Liver (tissue), 3 donors: Measurements from ENCODE around the gene KLF18.

ENCODE experiments used
- CTCF ChIP-seq: fragments of 150-350 bp; IDR thresholded peaks from 2 replicates; pipeline ENCODE4 v1.5.1; 2017; ENCODE audit warnings: improper control_type of control experiment, low read depth, low read length; ENCODE audit not compliant: missing input control
- FOXA1 ChIP-seq: IDR thresholded peaks from 2 replicates; pipeline ENCODE4 v1.6.1; 2016; ENCODE audit warnings: antibody characterized with exemption
- GABPA ChIP-seq, 2 donors: IDR thresholded peaks in 1 of 2; conservative IDR thresholded peaks in 1 of 2; 2 replicates each; pipeline ENCODE4 v1.6.1; 2016; ENCODE audit warnings: antibody characterized with exemption in 2 of 2, mild to moderate bottlenecking in 1 of 2, moderate library complexity in 1 of 2
- MAX ChIP-seq: IDR thresholded peaks from 2 replicates; pipeline ENCODE4 v1.6.1; 2016; ENCODE audit warnings: antibody characterized with exemption
- RAD21 ChIP-seq, 2 donors: IDR thresholded peaks; 2 replicates each; pipeline ENCODE4 v1.6.1; 2016; ENCODE audit warnings: antibody characterized with exemption in 2 of 2, mild to moderate bottlenecking in 2 of 2
- RXRA ChIP-seq, 2 donors: IDR thresholded peaks; 2 replicates each; pipeline ENCODE4 v1.6.1; 2017 to 2018; ENCODE audit warnings: antibody characterized with exemption in 2 of 2, mild to moderate bottlenecking in 1 of 2
- YY1 ChIP-seq: IDR thresholded peaks from 2 replicates; pipeline ENCODE4 v1.6.1; 2016; ENCODE audit warnings: antibody characterized with exemption, mild to moderate bottlenecking
- donor health status: healthy.
- donor health status: healthy.

- TF ChIP-seq CTCF (no peak), FOXA1 (no peak), GABPA (IDR thresholded peaks at IDR 0.05 in 1 of 2, conservative IDR thresholded peaks at IDR 0.05 in 1 of 2) (no peak), RAD21 (IDR thresholded peaks at IDR 0.05) (no peak), RXRA (IDR thresholded peaks at IDR 0.05) (no peak), YY1 (no peak), MAX (no peak)
Measured at GRCh38 chr1:44157903-44158302, 16.5 kb upstream of the KLF18 start.
